IPS-18a (cell line): ENCODE results near the gene EDNRA.

ENCODE experiments used
- H3K27ac ChIP-seq: one replicate; pipeline ENCODE4 v1.5.1; 2013; ENCODE audit warnings: low read length
- H3K27me3 ChIP-seq: one replicate; pipeline ENCODE4 v1.6.1; 2013; ENCODE audit warnings: mild to moderate bottlenecking, low read length; ENCODE audit not compliant: control insufficient read depth, insufficient read depth
- H3K36me3 ChIP-seq: one replicate; pipeline ENCODE4 v1.6.1; 2013; ENCODE audit warnings: low read depth, low read length; ENCODE audit not compliant: control insufficient read depth
- H3K4me1 ChIP-seq: one replicate; pipeline ENCODE4 v1.6.1; 2013; ENCODE audit warnings: low read depth, low read length; ENCODE audit not compliant: control insufficient read depth
- H3K4me3 ChIP-seq: one replicate; pipeline ENCODE4 v1.5.1; 2013; ENCODE audit warnings: low read length
- H3K9ac ChIP-seq: one replicate; pipeline ENCODE4 v1.6.1; 2013; ENCODE audit warnings: mild to moderate bottlenecking, low read length, moderate library complexity
- H3K9me3 ChIP-seq: one replicate; pipeline ENCODE4 v1.6.1; 2013; ENCODE audit warnings: low read depth, low read length; ENCODE audit not compliant: control insufficient read depth

EDNRA gene

DNA sequence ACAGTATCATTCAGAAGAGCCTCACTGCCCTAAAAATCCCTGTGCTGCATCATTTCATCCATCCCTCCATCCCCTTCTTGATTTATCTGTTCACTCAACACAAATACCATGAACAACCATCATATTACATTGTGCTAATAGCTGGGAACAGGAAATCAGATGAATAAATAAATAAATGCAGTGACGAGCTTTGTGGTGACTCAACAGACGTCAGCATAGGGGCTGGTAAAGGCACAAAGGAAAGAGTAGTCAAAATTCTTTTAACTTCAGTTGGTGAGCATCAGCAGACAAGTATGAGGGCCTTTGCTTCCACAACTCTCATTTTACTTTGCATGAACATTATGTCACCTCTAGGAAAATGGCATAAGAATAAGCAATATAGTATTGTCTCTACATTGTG lies 65.5 kb downstream of the EDNRA start:
- Histone ChIP-seq H3K36me3 (no peaks in the 10 kb centered on the region), H3K4me1 (no peaks in the 10 kb centered on the region), H3K4me3 (no peak overlapping the region), H3K9ac (no peak overlapping the region), H3K9me3 (no peaks in the 10 kb centered on the region), H3K27me3 (no peaks in the 10 kb centered on the region), H3K27ac (no peak overlapping the region)

DNA sequence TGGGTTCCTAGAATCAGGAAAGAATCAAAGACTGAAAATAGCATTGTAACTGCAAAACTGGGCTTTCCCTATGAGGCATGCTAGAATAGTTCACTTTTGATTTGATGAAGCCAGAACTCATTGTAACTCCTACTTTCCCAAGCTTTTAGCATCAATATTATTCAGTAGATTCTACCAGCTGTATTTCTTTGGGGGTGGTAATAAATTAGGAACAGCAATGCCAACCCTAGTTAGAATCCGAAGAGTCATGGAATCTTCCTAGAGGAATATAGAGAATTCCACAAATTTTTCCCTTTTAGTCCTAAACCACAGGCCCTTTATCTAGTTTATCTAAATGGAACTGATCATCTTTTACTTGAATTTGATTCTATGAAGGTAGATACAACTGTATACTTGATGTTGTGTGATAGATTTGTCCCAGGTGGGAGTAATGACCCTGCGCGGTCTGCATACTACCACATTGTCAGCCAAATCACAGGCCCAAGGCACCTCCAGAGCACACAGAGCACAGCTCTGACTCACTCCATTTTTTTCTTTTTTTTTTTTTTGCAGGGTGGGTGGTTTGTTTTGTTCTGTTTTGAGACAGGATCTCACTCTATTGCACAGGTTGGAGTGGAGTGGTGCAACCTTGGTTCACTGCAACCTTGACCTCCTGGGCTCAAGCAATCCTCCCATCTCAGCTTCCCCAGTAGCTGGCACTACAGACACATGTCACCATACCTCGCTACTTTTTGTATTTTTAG lies 66.6 kb downstream of the EDNRA start:
- Histone ChIP-seq H3K9me3 (no peaks in the 10 kb centered on the region), H3K4me3 (no peak overlapping the region), H3K27ac (no peak overlapping the region), H3K27me3 (no peaks in the 10 kb centered on the region), H3K9ac (no peak overlapping the region), H3K4me1 (no peaks in the 10 kb centered on the region), H3K36me3 (no peaks in the 10 kb centered on the region)

DNA sequence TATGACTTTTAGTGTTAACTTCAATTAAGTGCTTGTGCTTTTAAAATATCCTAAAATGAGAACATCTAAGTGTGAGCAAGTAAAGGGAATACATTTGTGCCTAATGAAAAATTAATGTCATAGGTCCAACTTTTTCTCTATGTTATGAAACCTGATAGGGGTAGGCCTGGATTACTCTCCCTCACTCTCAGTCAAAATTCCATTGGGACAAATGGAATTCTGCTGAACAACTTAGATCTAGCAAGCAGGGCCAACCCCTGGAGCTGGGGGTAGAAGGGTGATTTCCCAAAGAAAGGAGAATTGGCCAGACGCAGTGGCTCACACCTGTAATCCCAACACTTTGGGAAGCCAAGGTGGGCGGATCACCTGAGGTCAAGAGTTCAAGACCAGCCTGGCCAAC lies 67.4 kb downstream of the EDNRA start:
- Histone ChIP-seq H3K9me3 (no peaks in the 10 kb centered on the region), H3K27me3 (no peaks in the 10 kb centered on the region), H3K27ac (no peak overlapping the region), H3K36me3 (no peaks in the 10 kb centered on the region), H3K4me1 (no peaks in the 10 kb centered on the region), H3K9ac (no peak overlapping the region), H3K4me3 (no peak overlapping the region)

DNA sequence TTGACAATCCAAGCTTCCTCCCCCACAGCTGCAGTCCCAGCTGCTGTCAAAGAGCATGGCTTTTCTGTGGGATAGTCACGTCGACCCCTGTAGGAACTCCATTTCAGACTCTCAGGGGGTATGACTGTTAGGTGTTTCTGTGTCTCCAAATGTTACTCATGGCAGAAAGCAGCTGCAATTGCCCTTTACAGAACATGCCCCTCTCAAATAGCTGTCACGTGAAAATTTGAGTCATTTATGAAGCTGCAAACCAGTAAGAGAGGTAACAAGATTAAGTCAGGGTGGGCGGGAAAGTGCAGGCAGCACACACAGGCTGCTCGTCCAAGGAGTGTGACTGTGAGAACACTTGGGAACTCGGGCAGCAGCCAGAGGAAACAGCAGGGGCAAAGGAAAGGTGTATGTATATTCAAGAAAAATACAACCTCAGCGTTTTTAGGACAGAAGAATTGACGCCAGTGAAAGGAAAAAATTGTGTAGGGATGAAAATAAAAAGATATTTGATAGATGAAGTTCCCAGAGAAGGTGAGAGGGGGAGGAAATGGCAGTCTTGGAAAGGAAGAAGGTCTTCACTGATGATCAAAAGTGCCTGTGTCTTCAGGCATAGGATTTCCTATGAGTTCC lies 69.8 kb downstream of the EDNRA start:
- Histone ChIP-seq H3K36me3 (no peaks in the 10 kb centered on the region), H3K4me1 (no peaks in the 10 kb centered on the region), H3K27ac (no peak overlapping the region), H3K9ac (no peak overlapping the region), H3K4me3 (no peak overlapping the region), H3K27me3 (no peaks in the 10 kb centered on the region), H3K9me3 (no peaks in the 10 kb centered on the region)

DNA sequence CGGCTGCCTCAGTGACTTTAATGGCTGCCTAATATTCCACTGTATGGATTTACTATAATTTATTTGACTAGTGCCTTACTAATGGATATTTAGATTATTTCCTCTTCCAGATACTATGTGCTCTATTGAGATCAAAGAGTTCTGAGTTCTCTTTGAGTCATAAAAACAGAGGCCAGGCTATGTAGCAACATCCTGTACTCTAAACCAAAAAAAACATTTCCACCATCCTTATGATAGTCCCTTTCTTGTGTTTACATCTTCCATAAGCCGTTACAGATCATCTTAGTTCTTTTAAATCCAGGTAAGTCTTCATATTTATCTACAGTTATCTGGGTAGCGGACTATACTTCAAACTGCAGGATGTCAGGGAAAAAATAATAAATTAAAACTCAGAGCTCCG lies 79.7 kb downstream of the EDNRA start:
- Histone ChIP-seq H3K27me3 (no peaks in the 10 kb centered on the region), H3K36me3 (no peaks in the 10 kb centered on the region), H3K27ac (no peak overlapping the region), H3K9ac (no peak overlapping the region), H3K9me3 (no peaks in the 10 kb centered on the region), H3K4me1 (no peaks in the 10 kb centered on the region), H3K4me3 (no peak overlapping the region)

DNA sequence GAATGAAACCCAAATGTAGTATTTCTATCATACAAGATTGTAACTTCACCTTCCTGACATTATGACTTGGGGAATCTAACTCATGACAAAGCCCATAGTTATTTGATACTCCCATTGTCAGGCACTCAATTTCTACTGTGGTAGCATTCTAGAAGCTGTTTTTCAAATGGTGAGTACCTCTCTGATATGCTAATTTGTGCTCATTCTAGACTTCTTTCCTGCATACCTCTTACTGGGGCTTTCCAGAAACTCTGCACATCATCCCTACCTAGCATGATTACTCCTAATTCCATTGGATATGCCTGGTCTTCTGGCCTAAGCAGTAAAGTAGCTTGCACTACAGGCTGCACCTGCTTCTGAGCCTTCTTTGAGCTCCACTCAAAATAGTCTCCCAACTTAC lies 85.9 kb downstream of the EDNRA start:
- Histone ChIP-seq H3K9ac (no peak overlapping the region), H3K36me3 (no peaks in the 10 kb centered on the region), H3K27ac (no peak overlapping the region), H3K4me3 (no peak overlapping the region), H3K4me1 (peaks cover 11% of the 10 kb centered on the region), H3K27me3 (no peaks in the 10 kb centered on the region), H3K9me3 (no peaks in the 10 kb centered on the region)

DNA sequence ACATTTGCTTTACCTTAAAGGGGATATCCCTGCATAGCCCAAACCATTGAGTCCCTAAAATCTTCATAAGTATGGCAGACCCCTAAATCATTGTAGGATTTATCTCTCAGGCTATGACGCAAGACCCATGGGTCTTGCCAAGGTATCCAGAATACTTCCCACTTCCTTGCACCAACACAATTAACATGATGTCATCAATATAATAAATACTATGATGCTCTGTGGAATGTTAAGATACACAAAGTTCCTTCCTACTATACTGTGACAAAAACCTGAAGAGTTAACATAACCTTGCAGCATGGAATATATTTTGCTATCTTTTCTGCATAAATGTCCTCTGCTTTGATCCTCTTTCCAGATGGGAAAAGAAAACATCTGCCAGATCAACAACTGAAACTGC lies 86.4 kb downstream of the EDNRA start:
- peaks cover 11% of the 10 kb centered on the region for H3K4me1 ChIP-seq
- H3K27ac ChIP-seq: no peak overlapping the region
- H3K36me3 ChIP-seq: no peaks in the 10 kb centered on the region
- no peaks in the 10 kb centered on the region for H3K9me3 ChIP-seq
- H3K27me3 ChIP-seq: no peaks in the 10 kb centered on the region
- H3K9ac ChIP-seq: no peak overlapping the region
- no peak overlapping the region for H3K4me3 ChIP-seq

DNA sequence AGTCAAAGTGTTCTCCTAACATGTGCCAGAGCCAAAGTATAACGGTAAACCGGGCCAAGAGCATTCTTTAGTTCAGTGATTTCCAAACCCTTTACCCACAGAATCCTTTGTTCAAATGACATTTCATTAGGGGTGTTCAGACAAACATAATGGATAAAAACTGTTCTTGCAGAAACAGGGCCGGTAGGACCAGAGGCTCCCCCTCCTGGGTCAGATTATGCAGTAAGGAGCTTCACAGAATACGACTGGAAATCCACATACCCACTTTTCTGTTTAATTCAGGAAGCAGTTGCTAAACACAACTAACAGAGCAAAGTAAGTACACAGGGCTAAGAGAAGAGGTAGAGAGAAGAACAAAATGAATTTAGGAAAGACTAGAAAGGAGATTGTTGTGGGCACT lies 89.7 kb downstream of the EDNRA start:
- Histone ChIP-seq H3K4me3 (no peak overlapping the region), H3K36me3 (no peaks in the 10 kb centered on the region), H3K4me1 (peaks cover 11% of the 10 kb centered on the region), H3K9ac (no peak overlapping the region), H3K9me3 (no peaks in the 10 kb centered on the region), H3K27me3 (no peaks in the 10 kb centered on the region), H3K27ac (no peak overlapping the region)

DNA sequence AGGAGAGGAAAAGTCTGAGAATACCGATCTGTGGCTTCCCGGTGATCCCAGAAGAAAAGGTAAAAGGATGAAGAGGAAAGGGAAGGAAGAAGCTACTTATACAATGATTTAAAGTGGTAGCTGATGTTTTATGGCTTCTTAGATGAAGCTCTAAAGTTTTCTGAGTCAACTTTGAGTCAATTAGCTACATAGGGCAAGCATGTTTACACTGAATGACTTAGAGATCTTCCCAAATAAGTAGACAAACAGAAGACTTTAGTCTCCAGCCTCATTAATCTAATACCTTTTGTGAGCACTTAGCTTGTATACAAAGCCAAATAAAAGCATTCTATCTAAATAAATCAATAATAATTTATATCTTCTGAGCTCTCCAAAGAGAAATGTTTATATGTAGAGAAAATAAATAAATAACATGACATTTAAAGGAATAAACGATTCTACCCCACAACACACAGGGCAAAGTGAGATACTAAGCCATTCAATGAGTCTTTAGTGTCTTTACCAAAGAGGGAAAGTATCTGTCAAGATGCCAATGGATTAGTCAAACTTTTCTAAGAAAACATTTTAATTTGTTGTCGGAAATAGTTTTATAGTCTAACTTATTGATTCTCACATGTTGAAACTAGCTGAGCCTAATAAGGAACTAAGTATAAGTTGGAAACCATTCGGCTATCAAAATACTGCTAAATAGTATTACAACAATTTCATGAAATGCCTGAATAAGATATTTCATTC lies 90.3 kb downstream of the EDNRA start:
- peaks cover 11% of the 10 kb centered on the region for H3K4me1 ChIP-seq
- H3K9me3 ChIP-seq: no peaks in the 10 kb centered on the region
- no peaks in the 10 kb centered on the region for H3K36me3 ChIP-seq
- no peak overlapping the region for H3K27ac ChIP-seq
- H3K9ac ChIP-seq: no peak overlapping the region
- no peaks in the 10 kb centered on the region for H3K27me3 ChIP-seq
- H3K4me3 ChIP-seq: no peak overlapping the region

DNA sequence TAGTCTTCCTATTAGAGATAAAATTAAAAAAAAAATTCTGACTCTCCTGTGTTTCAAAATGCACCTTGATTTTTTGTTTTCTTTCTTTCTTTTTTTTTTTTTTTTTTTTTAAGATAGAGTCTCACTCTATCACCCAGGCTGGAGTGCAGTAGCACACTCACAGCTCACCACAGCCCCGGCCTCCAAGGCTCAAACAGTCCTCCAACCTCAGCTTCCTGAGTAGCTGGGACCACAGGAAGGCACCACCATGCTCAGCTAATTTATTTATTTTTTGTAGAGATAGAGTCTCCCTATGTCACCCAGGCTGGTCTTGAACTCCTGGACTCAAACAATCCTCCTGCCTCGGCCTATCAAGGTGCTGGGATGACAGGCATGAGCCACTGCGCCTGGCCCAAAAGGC lies 95.2 kb downstream of the EDNRA start:
- Histone ChIP-seq H3K27ac (no peak overlapping the region), H3K9me3 (no peaks in the 10 kb centered on the region), H3K4me3 (no peak overlapping the region), H3K4me1 (no peaks in the 10 kb centered on the region), H3K9ac (no peak overlapping the region), H3K36me3 (no peaks in the 10 kb centered on the region), H3K27me3 (no peaks in the 10 kb centered on the region)

DNA sequence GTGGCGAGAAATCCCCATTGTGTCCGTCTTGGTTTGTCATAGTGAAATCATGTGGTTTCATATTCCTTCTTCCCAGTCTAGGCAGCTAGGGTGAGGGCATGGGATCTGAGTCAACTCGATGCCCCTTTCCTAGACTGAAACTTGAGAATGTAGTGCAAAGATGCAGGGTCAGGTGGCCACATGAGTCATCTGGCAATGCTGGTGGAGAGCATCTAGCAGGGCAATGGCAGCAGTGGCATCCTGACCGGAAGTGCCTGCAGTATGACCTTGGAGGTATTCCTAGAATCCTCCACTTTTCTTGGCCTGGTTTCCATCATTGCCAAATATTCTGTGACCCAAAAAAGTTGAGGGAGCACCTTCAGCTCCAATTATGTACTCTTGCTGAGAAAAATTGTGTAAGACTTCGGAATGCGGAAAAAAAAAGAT lies 97.2 kb downstream of the EDNRA start:
- no peak overlapping the region for H3K9ac ChIP-seq
- H3K36me3 ChIP-seq: no peaks in the 10 kb centered on the region
- H3K27me3 ChIP-seq: no peaks in the 10 kb centered on the region
- no peaks in the 10 kb centered on the region for H3K4me1 ChIP-seq
- H3K4me3 ChIP-seq: no peak overlapping the region
- H3K9me3 ChIP-seq: no peaks in the 10 kb centered on the region
- no peak overlapping the region for H3K27ac ChIP-seq
